CD14-positive monocyte (primary cell): ENCODE results near the gene LRRC10B. TPM values are rescaled to one million over a fixed set of nuclear protein-coding genes. Genes with fewer than 3 reads are reported as not detected.
A peak's percentile ranks its signal among the peaks of the same experiment; 100 is the strongest.

Source experiments
- DNase-seq, 3 donors: peaks; one replicate each; pipeline ENCODE4 v3.0.0-alpha.2; 2011 to 2022
- H2AFZ ChIP-seq: 2 replicates; pipeline ENCODE4 v1.6.0; 2012; ENCODE audit warnings: mild to moderate bottlenecking, low read depth, low read length, inconsistent platforms; ENCODE audit not compliant: insufficient read depth, poor library complexity, severe bottlenecking
- H3K27ac ChIP-seq, 2 donors: 1 replicate in 1 of 2; 2 replicates in 1 of 2; pipeline ENCODE4 v1.5.1; 2012 to 2013; ENCODE audit warnings: low read length in 2 of 2, control low read depth in 1 of 2, inconsistent platforms in 1 of 2, low read depth in 1 of 2, mild to moderate bottlenecking in 1 of 2
- H3K27me3 ChIP-seq, 2 donors: one replicate each; pipeline versions ENCODE4 v1.6.0 to v1.6.1; 2011 to 2013; ENCODE audit warnings: low read length in 2 of 2; ENCODE audit not compliant: control insufficient read depth in 2 of 2, insufficient read depth in 2 of 2
- H3K36me3 ChIP-seq, 2 donors: replicated peaks in 1 of 2; 1 replicate in 1 of 2; 2 replicates in 1 of 2; pipeline versions ENCODE4 v1.5.1 to v1.6.1; 2012 to 2013; ENCODE audit warnings: low read length in 2 of 2, control low read depth in 1 of 2, inconsistent platforms in 1 of 2, mild to moderate bottlenecking in 1 of 2; ENCODE audit not compliant: insufficient read depth in 2 of 2, control insufficient read depth in 1 of 2
- H3K4me1 ChIP-seq, 2 donors: 1 replicate in 1 of 2; 2 replicates in 1 of 2; pipeline versions ENCODE4 v1.5.1 to v1.6.1; 2012 to 2013; ENCODE audit warnings: low read length in 2 of 2, control low read depth in 1 of 2, inconsistent platforms in 1 of 2, mild to moderate bottlenecking in 1 of 2, moderate library complexity in 1 of 2; ENCODE audit not compliant: insufficient read depth in 2 of 2, control insufficient read depth in 1 of 2
- H3K4me2 ChIP-seq: replicated peaks from 2 replicates; pipeline ENCODE3; 2012; ENCODE audit warnings: low read length, moderate library complexity, mild to moderate bottlenecking; ENCODE audit not compliant: poor library complexity, severe bottlenecking; ENCODE audit errors: extremely low read depth
- H3K4me3 ChIP-seq, 3 experiments: fragments of 200-600 bp in 1 of 3; sonication (generic) in 1 of 3; replicated peaks in 1 of 3; 1 replicate in 2 of 3; 2 replicates in 1 of 3; pipeline ENCODE4 v1.5.1; 2011 to 2013; ENCODE audit warnings: low read length in 3 of 3, mild to moderate bottlenecking in 3 of 3, control low read depth in 2 of 3, low read depth in 2 of 3, inconsistent platforms in 1 of 3, moderate library complexity in 1 of 3
- H3K79me2 ChIP-seq: 2 replicates; pipeline ENCODE4 v1.6.0; 2012; ENCODE audit warnings: mild to moderate bottlenecking, control low read depth, inconsistent platforms, low read length, moderate library complexity; ENCODE audit not compliant: insufficient read depth
- H3K9ac ChIP-seq: 2 replicates; pipeline ENCODE4 v1.6.0; 2017; ENCODE audit warnings: low read length, mild to moderate bottlenecking; ENCODE audit not compliant: insufficient read depth, poor library complexity, severe bottlenecking
- H3K9me3 ChIP-seq, 2 donors: replicated peaks in 1 of 2; 1 replicate in 1 of 2; 2 replicates in 1 of 2; pipeline versions ENCODE4 v1.5.1 to v1.6.1; 2012 to 2013; ENCODE audit warnings: low read length in 2 of 2, control low read depth in 1 of 2; ENCODE audit not compliant: control insufficient read depth in 1 of 2, insufficient read depth in 1 of 2
- H4K20me1 ChIP-seq: 2 replicates; pipeline ENCODE4 v1.6.0; 2012; ENCODE audit warnings: mild to moderate bottlenecking, low read length, control low read depth, moderate library complexity; ENCODE audit not compliant: insufficient read depth
- H3K27ac Mint-ChIP-seq, 7 donors: one replicate each; pipeline ENCODE4 v1.8.0; 2020; ENCODE audit warnings: mild to moderate bottlenecking in 7 of 7, mixed read lengths in 7 of 7, moderate library complexity in 6 of 7, inconsistent platforms in 2 of 7
- H3K27me3 Mint-ChIP-seq, 3 donors: one replicate each; pipeline ENCODE4 v1.8.0; 2021 to 2022; ENCODE audit warnings: low read depth in 3 of 3, mild to moderate bottlenecking in 3 of 3, mixed read lengths in 3 of 3, moderate library complexity in 3 of 3, inconsistent platforms in 1 of 3
- H3K36me3 Mint-ChIP-seq, 2 donors: one replicate each; pipeline ENCODE4 v1.8.0; 2020; ENCODE audit warnings: mixed read lengths in 2 of 2, inconsistent platforms in 1 of 2, mild to moderate bottlenecking in 1 of 2
- H3K4me1 Mint-ChIP-seq: one replicate; pipeline ENCODE4 v1.8.0; 2020; ENCODE audit warnings: mild to moderate bottlenecking, mixed read lengths
- H3K4me3 Mint-ChIP-seq, 2 donors: one replicate each; pipeline ENCODE4 v1.8.0; 2020; ENCODE audit warnings: mild to moderate bottlenecking in 2 of 2, mixed read lengths in 2 of 2, moderate library complexity in 1 of 2
- H3K9me3 Mint-ChIP-seq, 7 donors: one replicate each; pipeline ENCODE4 v1.8.0; 2020 to 2022; ENCODE audit warnings: mixed read lengths in 7 of 7, mild to moderate bottlenecking in 6 of 7, moderate library complexity in 6 of 7, inconsistent platforms in 2 of 7
- WGBS: methylation state at CpG from one replicate; pipeline ENCODE4 v1.1.5; 2013; ENCODE audit warnings: missing lambda C conversion rate; ENCODE audit not compliant: insufficient coverage; 5-methylcytosine and 5-hydroxymethylcytosine counted together
- intact Hi-C, 2 donors: fragments of 100-400 bp; cut with micrococcal nuclease; formaldehyde crosslinking; loops; one replicate each; pipeline versions ENCODE4 v1.15.0 to v1.15.1; 2023
- polyA plus RNA-seq, 3 donors: library from polyadenylated mRNA; depleted of rRNA in 1 of 3; unstranded in 2 of 3; stranded (reverse) in 1 of 3; fragments of 300-500 nt in 2 of 3; fragments of >200 nt in 1 of 3; fragmentation: Illumina TruSeq in 2 of 3; gene quantifications; 1 replicate in 2 of 3; 2 replicates in 1 of 3; pipeline ENCODE4 v1.2.3, GENCODE V29; 2012 to 2021
- TF ChIP-seq, protein P1 (sequence below): fragments of 200-600 bp; IDR thresholded peaks from one replicate; pipeline ENCODE4 v1.8.0; 2022; ENCODE audit warnings: antibody characterized with exemption, mild to moderate bottlenecking

LRRC10B gene
- polyA plus RNA-seq, 3 donors, result not detected

DNA sequence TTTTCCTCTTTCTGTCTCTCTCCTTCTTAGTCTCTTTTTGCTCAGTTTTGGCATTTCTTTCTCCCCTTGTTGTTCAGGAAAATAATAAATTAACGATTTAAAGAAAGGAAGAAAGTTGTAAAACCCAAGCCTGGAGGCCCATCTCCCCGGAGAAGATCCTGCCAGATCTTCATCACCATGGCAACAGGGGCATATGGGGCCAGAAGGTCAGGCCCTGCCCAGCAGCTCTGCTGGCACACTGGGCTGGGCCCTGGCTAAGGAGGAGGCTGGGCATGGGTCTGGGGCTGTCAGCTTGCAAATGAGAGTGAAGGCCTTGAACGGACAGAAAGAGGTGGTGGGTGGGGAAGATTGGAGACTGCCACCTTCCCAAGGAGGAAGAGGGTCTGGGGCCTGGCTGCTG lies 2.8 kb downstream of the LRRC10B start:
- Histone ChIP-seq H3K27ac (no peak overlapping the region), H3K4me3 (no peak overlapping the region), H3K27me3 (peaks cover 27 to 39% of the 10 kb centered on the region in 2 donors), H3K4me1 (peaks cover 5 to 25% of the 10 kb centered on the region in 2 donors), H3K9ac (no peak overlapping the region), H3K9me3 (peaks cover 0 to 15% of the 10 kb centered on the region in 2 donors), H4K20me1 (no peaks in the 10 kb centered on the region), H3K4me2 (no peak overlapping the region), H3K79me2 (no peaks in the 10 kb centered on the region), H3K36me3 (no peaks in the 10 kb centered on the region), H2AFZ (no peak overlapping the region)
- DNase-seq, result no peak
- peaks cover 9% of the 10 kb centered on the region for H3K4me1 Mint-ChIP-seq
- WGBS, result 70% methylated on average over 1 of the region's 3 CpGs
- peak overlapping the region in 1 of 7 donors; percentile 14 for H3K27ac Mint-ChIP-seq
- peaks cover 49 to 69% (median 50%) of the 10 kb centered on the region in 3 donors for H3K27me3 Mint-ChIP-seq
- intact Hi-C loops, result no loop called here
- peaks cover 0 to 18% (median 4%) of the 10 kb centered on the region in 7 donors for H3K9me3 Mint-ChIP-seq
- H3K36me3 Mint-ChIP-seq, result peaks cover 0 to 1% of the 10 kb centered on the region in 2 donors
- TF ChIP-seq, protein P1, sequence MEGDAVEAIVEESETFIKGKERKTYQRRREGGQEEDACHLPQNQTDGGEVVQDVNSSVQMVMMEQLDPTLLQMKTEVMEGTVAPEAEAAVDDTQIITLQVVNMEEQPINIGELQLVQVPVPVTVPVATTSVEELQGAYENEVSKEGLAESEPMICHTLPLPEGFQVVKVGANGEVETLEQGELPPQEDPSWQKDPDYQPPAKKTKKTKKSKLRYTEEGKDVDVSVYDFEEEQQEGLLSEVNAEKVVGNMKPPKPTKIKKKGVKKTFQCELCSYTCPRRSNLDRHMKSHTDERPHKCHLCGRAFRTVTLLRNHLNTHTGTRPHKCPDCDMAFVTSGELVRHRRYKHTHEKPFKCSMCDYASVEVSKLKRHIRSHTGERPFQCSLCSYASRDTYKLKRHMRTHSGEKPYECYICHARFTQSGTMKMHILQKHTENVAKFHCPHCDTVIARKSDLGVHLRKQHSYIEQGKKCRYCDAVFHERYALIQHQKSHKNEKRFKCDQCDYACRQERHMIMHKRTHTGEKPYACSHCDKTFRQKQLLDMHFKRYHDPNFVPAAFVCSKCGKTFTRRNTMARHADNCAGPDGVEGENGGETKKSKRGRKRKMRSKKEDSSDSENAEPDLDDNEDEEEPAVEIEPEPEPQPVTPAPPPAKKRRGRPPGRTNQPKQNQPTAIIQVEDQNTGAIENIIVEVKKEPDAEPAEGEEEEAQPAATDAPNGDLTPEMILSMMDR, result no peak
- peak overlapping the region in 1 of 2 donors; percentile 1 for H3K4me3 Mint-ChIP-seq

GRCh38 chr11:61512435-61512834 lies 3.9 kb downstream of the LRRC10B start:
- Mint-ChIP-seq H3K36me3 (peaks cover 0 to 1% of the 10 kb centered on the region in 2 donors), H3K4me1 (peaks cover 15% of the 10 kb centered on the region), H3K27me3 (peaks cover 40 to 67% (median 42%) of the 10 kb centered on the region in 3 donors), H3K4me3 (no peak overlapping the region), H3K27ac (no peak overlapping the region), H3K9me3 (peaks cover 0 to 16% (median 4%) of the 10 kb centered on the region in 7 donors)
- Histone ChIP-seq H3K36me3 (no peaks in the 10 kb centered on the region), H3K9ac (no peak overlapping the region), H3K4me1 (peaks cover 10 to 31% of the 10 kb centered on the region in 2 donors), H3K4me3 (no peak overlapping the region), H4K20me1 (no peaks in the 10 kb centered on the region), H2AFZ (no peak overlapping the region), H3K9me3 (peaks cover 0 to 12% of the 10 kb centered on the region in 2 donors), H3K27me3 (peaks cover 20 to 33% of the 10 kb centered on the region in 2 donors), H3K79me2 (no peaks in the 10 kb centered on the region), H3K27ac (no peak overlapping the region), H3K4me2 (no peak overlapping the region)
- TF ChIP-seq, protein P1, result no peak
- WGBS, result 89% methylated on average over 3 of the region's 4 CpGs
- intact Hi-C loops, result no loop called here
- no peak for DNase-seq
